Testis (tissue), 2 donors: ENCODE results near the gene GLO1.

Experiments used
- POLR2A ChIP-seq: fragments of 450-650 bp; IDR thresholded peaks from one replicate; pipeline ENCODE4 v1.6.1; 2017; ENCODE audit warnings: antibody characterized with exemption, mild to moderate bottlenecking, moderate library complexity
- TF ChIP-seq, protein P1 (sequence below), 3 experiments: fragments of 450-650 bp in 2 of 3; fragments of 200-600 bp in 1 of 3; sonication (generic) in 1 of 3; IDR thresholded peaks; one replicate each; pipeline ENCODE4 v1.5.1; 2016 to 2019; ENCODE audit warnings: antibody characterized with exemption in 3 of 3, mild to moderate bottlenecking in 2 of 3, moderate library complexity in 1 of 3

DNA sequence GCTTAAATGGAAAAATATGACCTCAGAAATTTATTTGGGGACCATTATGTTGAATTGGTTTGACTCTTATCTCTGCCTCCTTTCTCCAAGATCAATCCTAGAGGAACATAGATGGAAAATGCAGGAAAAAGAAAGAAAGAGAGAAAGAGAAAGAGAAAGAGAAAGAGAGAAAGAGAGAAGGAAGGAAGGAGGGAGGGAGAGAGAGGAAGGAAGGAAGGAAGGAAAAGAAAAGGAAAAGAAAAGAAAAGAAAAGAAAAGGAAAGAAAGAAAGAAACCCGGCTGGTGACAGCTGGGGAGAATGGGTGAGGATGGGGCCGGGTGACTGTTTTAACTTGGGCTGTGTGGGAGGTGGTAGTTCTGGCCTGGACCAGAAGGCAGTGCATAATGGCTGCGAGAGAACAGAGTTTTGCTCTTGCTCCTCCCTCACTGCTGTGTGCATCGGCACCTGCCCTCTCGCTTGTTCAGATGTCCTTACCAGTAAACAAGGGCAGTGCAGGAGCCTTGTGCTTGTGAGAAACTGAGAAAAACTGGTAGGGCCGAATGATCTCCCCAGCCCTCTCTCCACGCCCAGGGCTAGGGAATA, 24.7 kb downstream of the GLO1 start:
- TF ChIP-seq, protein P1, sequence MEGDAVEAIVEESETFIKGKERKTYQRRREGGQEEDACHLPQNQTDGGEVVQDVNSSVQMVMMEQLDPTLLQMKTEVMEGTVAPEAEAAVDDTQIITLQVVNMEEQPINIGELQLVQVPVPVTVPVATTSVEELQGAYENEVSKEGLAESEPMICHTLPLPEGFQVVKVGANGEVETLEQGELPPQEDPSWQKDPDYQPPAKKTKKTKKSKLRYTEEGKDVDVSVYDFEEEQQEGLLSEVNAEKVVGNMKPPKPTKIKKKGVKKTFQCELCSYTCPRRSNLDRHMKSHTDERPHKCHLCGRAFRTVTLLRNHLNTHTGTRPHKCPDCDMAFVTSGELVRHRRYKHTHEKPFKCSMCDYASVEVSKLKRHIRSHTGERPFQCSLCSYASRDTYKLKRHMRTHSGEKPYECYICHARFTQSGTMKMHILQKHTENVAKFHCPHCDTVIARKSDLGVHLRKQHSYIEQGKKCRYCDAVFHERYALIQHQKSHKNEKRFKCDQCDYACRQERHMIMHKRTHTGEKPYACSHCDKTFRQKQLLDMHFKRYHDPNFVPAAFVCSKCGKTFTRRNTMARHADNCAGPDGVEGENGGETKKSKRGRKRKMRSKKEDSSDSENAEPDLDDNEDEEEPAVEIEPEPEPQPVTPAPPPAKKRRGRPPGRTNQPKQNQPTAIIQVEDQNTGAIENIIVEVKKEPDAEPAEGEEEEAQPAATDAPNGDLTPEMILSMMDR (IDR thresholded peaks at IDR 0.05), result no peak
- TF ChIP-seq POLR2A, result no peak
